DND-41 (cell line): Measurements from ENCODE around the gene OTOS.

ENCODE experiments used
- ATAC-seq: fragments of 200-7000 bp; cut with Tn5 transposase; 3 replicates; pipeline ENCODE4 v1.9.1; 2021; ENCODE audit warnings: low read depth; ENCODE audit not compliant: insufficient read depth
- DNase-seq: peaks from one replicate; pipeline ENCODE4 v3.0.0-alpha.2; 2020
- H2AFZ ChIP-seq: 2 replicates; pipeline ENCODE4 v1.6.0; 2012; ENCODE audit warnings: low read depth, low read length
- H3K27ac ChIP-seq: 2 replicates; pipeline ENCODE4 v1.5.1; 2012; ENCODE audit warnings: low read length, inconsistent platforms
- H3K27me3 ChIP-seq: fragments of 200-600 bp; sonication (generic); 2 replicates; pipeline ENCODE4 v1.6.0; 2012; ENCODE audit warnings: low read length, mild to moderate bottlenecking, inconsistent platforms; ENCODE audit not compliant: insufficient read depth, poor library complexity
- H3K36me3 ChIP-seq: 2 replicates; pipeline ENCODE4 v1.5.1; 2012; ENCODE audit warnings: low read length, inconsistent platforms; ENCODE audit not compliant: insufficient read depth
- H3K4me1 ChIP-seq: 2 replicates; pipeline ENCODE4 v1.5.1; 2012; ENCODE audit warnings: mild to moderate bottlenecking, low read length; ENCODE audit not compliant: insufficient read depth
- H3K4me2 ChIP-seq: 2 replicates; pipeline ENCODE4 v1.6.0; 2012; ENCODE audit warnings: mild to moderate bottlenecking, moderate library complexity, low read length, inconsistent platforms; ENCODE audit not compliant: insufficient read depth
- H3K4me3 ChIP-seq, 2 experiments: fragments of 200-600 bp in 1 of 2; shearing (Covaris generic) in 1 of 2; 2 replicates each; pipeline ENCODE4 v1.5.1; 2012 to 2016; ENCODE audit warnings: inconsistent platforms in 2 of 2, low read length in 2 of 2, mild to moderate bottlenecking in 2 of 2, low read depth in 1 of 2, moderate library complexity in 1 of 2
- H3K79me2 ChIP-seq: 2 replicates; pipeline ENCODE4 v1.6.0; 2012; ENCODE audit warnings: low read length, inconsistent platforms; ENCODE audit not compliant: insufficient read depth
- H3K9ac ChIP-seq: 2 replicates; pipeline ENCODE4 v1.6.0; 2012; ENCODE audit warnings: low read depth, mild to moderate bottlenecking, inconsistent platforms, low read length, moderate library complexity
- H3K9me3 ChIP-seq: 2 replicates; pipeline ENCODE4 v1.5.1; 2012; ENCODE audit warnings: low read length, moderate library complexity, mild to moderate bottlenecking, inconsistent platforms; ENCODE audit not compliant: insufficient read depth, severe bottlenecking
- H4K20me1 ChIP-seq: 2 replicates; pipeline ENCODE4 v1.6.0; 2012; ENCODE audit warnings: low read length; ENCODE audit not compliant: insufficient read depth
- CTCF ChIP-seq: IDR thresholded peaks from 2 replicates; pipeline ENCODE4 v1.5.1; 2012; ENCODE audit warnings: borderline replicate concordance, low read length, moderate library complexity, mild to moderate bottlenecking; ENCODE audit not compliant: poor library complexity, severe bottlenecking; ENCODE audit errors: extremely low read depth
- EZH2 ChIP-seq: IDR thresholded peaks from 3 replicates; pipeline ENCODE4 v1.6.1; 2012; ENCODE audit warnings: borderline replicate concordance, low read depth, mild to moderate bottlenecking, moderate library complexity, low read length, inconsistent platforms; ENCODE audit not compliant: severe bottlenecking

Gene OTOS

GRCh38 chr2:240163844-240164574 is 23.6 kb upstream of the OTOS start:
- DNase-seq, result no peak
- Histone ChIP-seq H3K4me1 (no peaks in the 10 kb centered on the region), H3K79me2 (no peaks in the 10 kb centered on the region), H4K20me1 (peaks cover 4% of the 10 kb centered on the region; the same call in 1 of the 2 replicates), H3K4me3 (no peak overlapping the region), H3K27ac (no peak overlapping the region), H3K4me2 (no peak overlapping the region), H3K9ac (no peak overlapping the region), H3K9me3 (no peaks in the 10 kb centered on the region), H3K36me3 (no peaks in the 10 kb centered on the region), H3K27me3 (no peaks in the 10 kb centered on the region), H2AFZ (no peak overlapping the region)
- TF ChIP-seq EZH2 (no peak), CTCF (no peak)
- ATAC-seq, result no peak

- no peak overlapping the region for H3K9ac ChIP-seq
- no peak overlapping the region for H3K4me2 ChIP-seq
Observed at GRCh38 chr2:240162939-240163714, 22.7 kb upstream of the OTOS start.

GRCh38 chr2:240162531-240162930 is 22.1 kb upstream of the OTOS start:
- Histone ChIP-seq H2AFZ (no peak overlapping the region), H3K9me3 (no peaks in the 10 kb centered on the region), H3K79me2 (no peaks in the 10 kb centered on the region), H3K4me3 (no peak overlapping the region), H3K27me3 (no peaks in the 10 kb centered on the region), H3K4me1 (no peaks in the 10 kb centered on the region), H3K4me2 (no peak overlapping the region), H3K9ac (no peak overlapping the region), H3K27ac (no peak overlapping the region), H3K36me3 (no peaks in the 10 kb centered on the region), H4K20me1 (peaks cover 4% of the 10 kb centered on the region; the same call in 1 of the 2 replicates)
- no peak for DNase-seq
- ATAC-seq, result no peak
- no peak for TF ChIP-seq CTCF

More at GRCh38 chr2:240162939-240163714, 22.7 kb upstream of the OTOS start:
- DNase-seq (no peak), ATAC-seq (no peak)
- Histone ChIP-seq H3K27me3 (no peaks in the 10 kb centered on the region), H3K27ac (no peak overlapping the region), H3K4me3 (no peak overlapping the region), H3K79me2 (no peaks in the 10 kb centered on the region), H4K20me1 (peaks cover 4% of the 10 kb centered on the region; the same call in 1 of the 2 replicates), H3K9me3 (no peaks in the 10 kb centered on the region), H3K36me3 (no peaks in the 10 kb centered on the region), H3K4me1 (no peaks in the 10 kb centered on the region), H2AFZ (no peak overlapping the region)
- TF ChIP-seq EZH2 (no peak), CTCF (no peak)
